GM21447 (cell line): Measurements from ENCODE around the gene ITSN1.
"Not testable (repeated sequence)": the region's sequence is repeated elsewhere in the genome, so short reads cannot be mapped to it uniquely, and the experiment has no call there.

ENCODE experiments used
- ATAC-seq: cut with Tn5 transposase; IDR thresholded peaks from one replicate; pipeline ENCODE4 v1.9.1; 2021; ENCODE audit not compliant: unreplicated experiment

Gene ITSN1

GRCh38 chr21:33857846-33858666 lies 215.8 kb downstream of the ITSN1 start:
- no peak for ATAC-seq

- no peak for ATAC-seq
Measured at GRCh38 chr21:33858667-33859372, 216.5 kb downstream of the ITSN1 start.

- ATAC-seq, result no peak
Measured at GRCh38 chr21:33859373-33860102, 217.2 kb downstream of the ITSN1 start.

GRCh38 chr21:33860332-33860879 lies 218.1 kb downstream of the ITSN1 start:
- no peak for ATAC-seq

GRCh38 chr21:33861125-33861524 lies 218.8 kb downstream of the ITSN1 start:
- no peak for ATAC-seq

- not testable (repeated sequence) for ATAC-seq
Measured at GRCh38 chr21:33863191-33863590, 220.9 kb downstream of the ITSN1 start.

GRCh38 chr21:33864150-33864549 lies 221.8 kb downstream of the ITSN1 start:
- ATAC-seq, result no peak

- ATAC-seq, result no peak
Measured at GRCh38 chr21:33865176-33865575, 222.9 kb downstream of the ITSN1 start.

GRCh38 chr21:33865996-33866575 lies 223.8 kb downstream of the ITSN1 start:
- no peak for ATAC-seq

GRCh38 chr21:33866826-33867225 lies 224.5 kb downstream of the ITSN1 start:
- no peak for ATAC-seq

GRCh38 chr21:33867868-33868267 lies 225.6 kb downstream of the ITSN1 start:
- not testable (repeated sequence) for ATAC-seq

- ATAC-seq, result no peak
Measured at GRCh38 chr21:33869873-33870272, 227.6 kb downstream of the ITSN1 start.

- ATAC-seq, result no peak
Measured at GRCh38 chr21:33870768-33871167, 228.5 kb downstream of the ITSN1 start.

- no peak for ATAC-seq
Measured at GRCh38 chr21:33871171-33871570, 228.9 kb downstream of the ITSN1 start.

GRCh38 chr21:33872881-33873515 lies 230.7 kb downstream of the ITSN1 start:
- ATAC-seq, result no peak

- ATAC-seq, result no peak
Measured at GRCh38 chr21:33874161-33874560, 231.9 kb downstream of the ITSN1 start.

- ATAC-seq, result no peak
Measured at GRCh38 chr21:33875026-33875695, 232.9 kb downstream of the ITSN1 start.

- no peak for ATAC-seq
Measured at GRCh38 chr21:33878824-33879223, 236.5 kb downstream of the ITSN1 start.

- no peak for ATAC-seq
Measured at GRCh38 chr21:33880626-33881025, 238.3 kb downstream of the ITSN1 start.
